Measurements from ENCODE around the gene AWAT1.
A peak's percentile ranks its signal among the peaks of the same experiment; 100 is the strongest.
"Not testable (repeated sequence)": the region's sequence is repeated elsewhere in the genome, so short reads cannot be mapped to it uniquely, and the experiment has no call there.

AWAT1 gene

DNA sequence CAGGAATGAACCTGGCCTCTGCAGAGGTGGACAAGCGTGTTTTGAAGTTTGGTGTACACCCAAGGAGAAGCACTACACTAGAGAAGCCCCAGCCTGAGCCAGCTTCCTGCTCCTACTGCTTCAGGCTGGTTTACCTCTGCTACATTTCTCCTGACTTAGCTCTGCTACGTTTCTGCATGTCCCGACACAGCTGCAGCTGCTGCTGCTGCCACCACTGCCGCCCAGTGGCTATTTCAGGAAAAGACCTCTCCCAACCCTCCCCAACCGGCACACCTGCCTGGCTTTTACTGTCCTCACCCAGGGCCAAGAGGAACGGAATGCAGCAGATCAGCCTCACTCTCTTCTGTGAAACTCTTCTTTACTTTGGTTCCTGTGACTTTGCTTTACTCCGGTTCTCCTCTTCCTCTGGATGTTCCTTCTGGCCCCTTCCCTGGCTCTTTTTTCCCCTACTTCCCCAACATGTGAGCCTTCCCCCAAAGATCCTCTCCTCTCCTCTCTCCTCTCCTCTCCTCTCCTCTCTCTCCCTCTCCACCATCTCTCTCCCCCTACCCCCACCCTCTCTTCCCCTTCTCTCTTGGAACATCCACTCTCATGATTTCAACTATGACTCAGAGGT lies 28.6 kb downstream of the AWAT1 start:
- DNase-seq, result peak in 1 of 4 experiments; percentile 11

DNA sequence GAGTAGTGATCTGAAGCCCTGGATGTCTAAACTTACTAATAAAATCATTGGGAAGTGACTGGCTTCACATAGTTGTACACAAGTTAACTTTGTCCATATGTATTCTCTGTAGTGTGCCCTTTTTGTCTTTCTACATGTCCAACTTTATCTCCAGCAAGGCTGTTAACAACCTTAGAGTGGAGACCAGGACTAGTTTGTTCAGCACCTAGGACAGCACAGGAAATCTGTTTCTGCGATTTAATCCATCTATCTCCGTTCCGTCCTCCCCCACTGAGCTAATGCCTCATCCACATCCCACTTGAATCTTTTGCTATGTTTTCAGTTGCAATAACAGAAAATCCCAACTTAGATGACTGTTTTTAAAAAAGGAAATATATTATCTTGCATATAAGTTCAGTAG lies 30.3 kb downstream of the AWAT1 start:
- DNase-seq, result no peak

DNA sequence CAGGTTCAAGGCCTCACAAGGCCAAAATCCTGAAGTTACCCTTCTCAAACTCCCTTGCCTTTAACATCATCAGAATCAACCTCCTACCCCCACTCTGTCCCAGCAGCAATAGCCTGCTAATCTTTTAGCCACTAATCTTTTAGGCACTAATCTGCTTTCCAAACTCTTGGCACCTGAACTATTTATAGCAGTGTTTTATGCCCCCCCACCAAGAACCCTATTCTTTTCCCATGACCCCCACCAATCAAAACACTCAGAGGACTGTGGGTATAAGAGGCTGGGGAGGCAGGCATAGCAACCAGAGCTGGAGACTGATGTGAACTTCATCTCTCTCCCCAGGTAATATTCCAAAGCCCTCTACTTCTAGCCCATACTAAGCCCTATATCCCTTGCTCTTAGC lies 33.6 kb downstream of the AWAT1 start, which contains the start of gene ARR3:
ARR3 (plus strand) TSS at position 301 of the 400 bp plus-strand sequence. CDS start 1,052 bp downstream, outside the sequence.
- DNase-seq, result no peak

DNA sequence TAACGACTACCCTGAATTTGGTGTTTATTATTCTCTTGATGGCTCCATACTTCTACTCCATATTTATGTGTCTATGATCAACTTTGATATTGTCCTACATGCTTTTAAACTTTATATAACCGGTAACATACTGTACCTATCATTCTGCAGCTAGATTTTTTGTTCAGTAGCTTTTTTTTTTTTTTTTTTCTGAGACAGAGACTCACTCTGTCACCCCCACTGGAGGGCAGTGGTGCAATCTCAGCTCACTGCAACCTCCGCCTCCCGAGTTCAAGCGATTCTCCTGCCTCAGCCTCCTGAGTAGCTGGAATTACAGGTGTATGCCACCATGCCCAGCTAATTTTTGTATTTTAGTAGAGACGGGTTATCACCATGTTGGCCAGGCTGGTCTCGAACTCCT lies 39.6 kb downstream of the AWAT1 start:
- not testable (repeated sequence) for DNase-seq

DNA sequence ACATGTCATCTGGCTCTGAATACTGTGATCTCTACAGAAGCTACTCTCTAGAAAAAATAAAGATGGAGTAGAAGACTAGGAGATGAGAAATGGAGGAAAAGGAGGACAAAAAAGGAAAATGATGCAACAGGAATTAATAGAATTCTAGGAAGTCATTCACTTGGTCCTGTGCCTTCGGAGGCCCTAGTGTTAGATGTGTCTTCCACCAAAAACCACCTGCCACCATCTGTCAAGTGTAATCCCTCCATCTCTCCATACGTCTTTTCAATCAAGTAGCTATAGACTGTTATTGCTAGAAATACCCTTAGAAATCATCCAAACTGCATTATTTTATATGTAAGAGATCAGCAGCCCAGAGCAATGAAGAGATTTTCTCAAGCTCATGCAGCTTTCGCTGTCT lies 44.6 kb downstream of the AWAT1 start:
- DNase-seq, result no peak

DNA sequence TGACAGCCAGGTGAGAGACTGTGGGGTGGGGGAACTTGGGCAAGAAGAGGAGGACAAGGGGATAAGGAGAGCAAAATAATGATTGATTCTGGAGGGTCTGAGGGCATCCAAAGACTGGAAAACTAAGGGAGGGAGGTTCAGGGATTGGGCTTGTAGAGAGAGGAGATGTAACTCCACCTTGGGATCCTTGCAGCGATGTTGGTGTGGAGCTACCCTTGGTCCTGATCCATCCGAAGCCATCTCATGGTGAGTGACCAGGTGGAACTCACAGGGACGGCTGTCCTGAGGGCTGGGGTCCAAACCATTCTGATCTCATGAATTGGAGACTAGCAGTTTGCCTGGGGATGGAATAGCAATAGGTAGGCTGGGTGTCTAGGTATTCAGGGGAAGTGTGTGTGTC lies 46.1 kb downstream of the AWAT1 start:
- no peak for DNase-seq

DNA sequence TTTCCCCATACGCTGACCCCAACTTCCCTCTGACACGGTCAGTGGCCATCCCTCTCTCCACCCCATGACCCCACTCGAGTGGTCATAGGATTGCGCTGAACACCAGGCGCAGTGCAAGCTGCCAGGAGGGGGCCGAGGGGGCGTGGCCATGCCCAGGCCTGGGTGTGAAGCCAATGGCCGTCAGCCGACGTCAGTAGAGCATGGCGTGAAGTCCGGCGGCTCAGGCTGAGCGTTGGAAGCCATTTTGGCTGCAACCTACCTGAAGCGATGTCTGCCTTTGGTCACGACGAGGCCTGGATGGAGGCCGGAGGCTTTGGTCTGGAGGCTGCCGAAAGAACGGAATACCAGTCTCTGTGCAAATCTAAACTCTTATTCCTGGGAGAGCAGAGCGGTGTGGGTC lies 47.5 kb downstream of the AWAT1 start, which contains the start of gene RAB41:
RAB41 (plus strand) TSS at position 222 of the 400 bp plus-strand sequence; CDS start at position 268, 46 bp downstream.
- no peak for DNase-seq

DNA sequence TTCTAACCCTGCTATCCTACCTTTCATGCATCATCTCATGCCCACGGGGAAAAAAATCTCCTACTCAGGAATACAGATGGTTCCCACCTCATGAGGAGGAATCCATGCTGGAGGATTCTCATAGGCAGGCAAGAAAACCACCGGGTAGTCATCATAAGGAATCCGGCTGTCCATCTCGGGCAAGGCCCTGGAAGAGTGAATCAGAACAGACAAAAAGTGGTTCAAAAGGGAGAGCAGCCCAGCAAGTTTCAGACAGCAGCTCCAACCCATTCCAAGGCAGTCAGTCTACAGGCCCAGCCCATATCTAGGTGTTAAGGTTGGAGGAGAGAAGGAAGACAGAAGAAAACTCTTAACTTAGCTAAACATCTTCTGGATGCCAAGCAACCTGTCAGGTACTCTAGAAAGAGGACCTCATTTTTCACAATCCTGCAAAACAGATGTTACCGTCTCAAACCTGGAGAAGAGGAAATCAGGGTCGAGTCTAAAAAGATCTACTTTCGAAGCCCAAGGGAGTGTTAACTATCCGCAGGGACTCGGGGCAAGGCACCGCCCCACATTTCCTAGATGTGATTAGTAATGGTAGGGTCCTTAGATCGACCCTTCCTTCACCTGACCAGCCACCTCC lies 54.8 kb downstream of the AWAT1 start:
- DNase-seq, result no peak

Data from activated CD4-positive, CD25-positive, alpha-beta regulatory T cell (primary cell).